Inferior parietal cortex (tissue), 1 donor: ENCODE measurements around the gene DIP2A.

Experiments
- DNase-seq: peaks from one replicate; pipeline ENCODE4 v3.0.0-alpha.2; 2016; ENCODE audit errors: extremely low spot score

DIP2A gene

DNA sequence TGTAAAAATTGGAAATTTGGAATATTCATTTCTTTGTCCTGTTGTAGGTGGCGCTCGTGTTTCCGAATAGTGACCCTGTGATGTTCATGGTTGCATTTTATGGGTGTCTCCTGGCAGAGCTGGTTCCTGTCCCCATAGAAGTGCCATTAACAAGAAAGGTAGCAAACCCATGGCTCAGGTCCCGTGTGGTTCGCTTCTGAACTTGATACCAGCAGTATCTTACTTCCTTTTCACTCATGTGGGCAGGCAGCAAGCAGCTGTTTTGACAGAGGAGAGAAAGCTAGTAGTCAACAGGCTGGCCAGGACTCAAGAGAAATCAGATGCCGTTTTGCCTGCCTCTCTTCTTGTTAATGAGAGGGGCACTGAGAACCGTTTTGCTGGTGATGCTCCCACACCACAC, 73.4 kb downstream of the DIP2A start:
- DNase-seq: no peak

DNA sequence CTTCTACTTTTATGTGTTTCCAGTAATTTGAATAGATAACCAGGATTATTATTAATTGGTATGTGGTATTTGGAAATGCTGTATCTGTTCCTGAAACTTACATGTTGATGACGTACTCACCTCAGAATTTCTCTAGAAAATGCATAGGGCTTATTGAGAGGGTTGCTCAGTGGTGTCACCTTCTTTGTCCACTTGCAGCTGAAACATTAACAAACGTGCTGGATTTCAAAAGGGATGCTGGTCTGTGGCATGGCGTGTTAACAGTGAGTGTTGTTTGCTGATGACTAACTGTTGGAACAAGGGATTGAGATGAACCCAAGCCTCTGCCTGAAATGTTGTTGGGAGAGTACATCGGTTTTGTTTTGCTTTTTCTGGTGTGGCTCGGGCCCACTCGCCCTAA, 78.3 kb downstream of the DIP2A start:
- DNase-seq: no peak

- no peak for DNase-seq
Observed at GRCh38 chr21:46538262-46538661, 79.6 kb downstream of the DIP2A start.

DNA sequence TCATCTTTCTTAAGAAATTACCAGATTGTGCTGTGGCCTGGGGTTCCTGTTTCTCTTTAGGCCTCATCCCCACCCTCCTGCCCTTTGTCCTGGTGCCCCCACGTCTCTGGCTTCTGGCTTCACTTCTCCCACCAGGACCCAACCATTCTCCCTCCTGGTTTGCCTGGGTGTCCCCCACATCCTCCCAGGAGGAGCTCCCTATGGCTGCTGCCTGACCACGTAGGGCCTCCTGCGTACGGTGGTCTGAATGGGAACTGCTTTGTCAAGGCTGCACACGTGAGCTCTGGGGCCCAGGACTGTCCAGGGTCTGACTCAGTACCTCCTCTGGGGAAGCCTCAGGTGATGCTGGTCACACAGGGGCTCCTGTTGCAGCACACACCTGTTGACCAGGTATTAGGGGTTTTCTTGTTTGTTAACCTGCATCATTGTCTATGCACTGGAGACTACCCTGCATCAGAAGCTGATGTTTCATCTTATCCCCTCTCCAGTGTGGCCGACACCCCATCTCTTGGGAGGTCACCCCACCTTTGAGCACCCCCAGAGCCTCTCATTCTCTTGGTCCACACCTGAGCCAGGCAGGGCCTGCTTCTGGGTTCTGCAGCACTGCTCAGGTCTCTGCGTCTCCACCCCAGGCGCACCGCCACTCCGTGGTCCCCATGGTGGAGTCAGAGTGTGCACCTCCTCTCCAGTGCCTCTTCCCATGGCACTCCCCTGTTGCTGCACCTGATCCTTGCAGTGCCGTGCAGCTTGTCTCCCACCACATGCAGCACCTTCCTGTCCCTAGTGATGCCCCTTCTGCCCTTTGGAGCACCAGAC, 80.4 kb downstream of the DIP2A start:
- no peak for DNase-seq

DNA sequence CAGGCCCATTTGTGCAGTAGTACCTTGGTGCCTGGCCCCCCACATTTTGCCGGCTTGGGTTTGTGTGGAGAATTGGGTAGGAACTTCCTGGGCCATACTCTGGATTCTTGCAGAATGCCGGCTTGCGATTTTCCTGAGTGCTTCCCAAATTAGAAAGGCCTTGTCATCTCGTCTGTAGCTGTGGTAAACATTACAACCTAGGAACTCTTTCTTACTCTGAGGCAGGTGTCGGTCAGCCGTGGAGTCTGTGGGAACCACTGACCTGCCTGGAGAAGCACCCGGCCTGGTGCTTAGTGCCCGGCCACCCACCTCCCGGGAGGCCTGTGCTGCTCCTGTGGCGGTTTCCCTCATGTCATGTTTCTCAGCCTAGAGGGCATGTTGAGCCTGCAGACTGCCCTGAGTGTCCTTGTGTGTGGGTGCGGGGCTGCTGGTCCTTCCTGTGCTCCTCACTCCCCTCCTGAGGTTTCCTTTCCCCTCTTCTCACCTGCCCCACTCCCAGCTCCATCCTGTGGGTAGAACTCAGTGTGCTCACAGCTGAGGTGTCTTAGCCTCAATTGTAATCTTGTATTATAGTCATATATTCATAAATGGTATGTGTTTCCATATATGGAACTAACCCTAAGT, 81.5 kb downstream of the DIP2A start:
- DNase-seq: no peak

GRCh38 chr21:46542588-46543124, 84.0 kb downstream of the DIP2A start:
- no peak for DNase-seq

DNA sequence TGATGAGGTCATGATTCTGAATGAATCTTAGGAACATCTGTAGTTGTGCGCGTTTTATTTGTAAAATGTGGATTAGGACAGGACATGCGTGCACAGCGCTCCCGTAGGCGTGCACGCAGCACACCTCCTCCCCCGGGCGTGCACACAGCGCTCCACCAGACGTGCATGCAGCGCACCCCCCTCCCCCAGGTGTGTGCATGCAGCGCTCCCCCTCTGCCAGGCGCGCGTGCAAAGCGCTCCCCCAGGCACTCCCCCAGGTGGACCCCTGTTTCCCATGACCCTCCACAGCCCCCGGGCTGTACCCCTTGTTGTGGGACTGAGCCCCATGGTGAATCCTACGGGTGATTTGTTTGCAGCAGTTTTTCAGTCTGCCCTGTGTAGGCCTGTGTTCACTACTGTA, 84.6 kb downstream of the DIP2A start:
- DNase-seq: no peak

GRCh38 chr21:46544003-46544402, 85.3 kb downstream of the DIP2A start:
- DNase-seq: no peak

DNA sequence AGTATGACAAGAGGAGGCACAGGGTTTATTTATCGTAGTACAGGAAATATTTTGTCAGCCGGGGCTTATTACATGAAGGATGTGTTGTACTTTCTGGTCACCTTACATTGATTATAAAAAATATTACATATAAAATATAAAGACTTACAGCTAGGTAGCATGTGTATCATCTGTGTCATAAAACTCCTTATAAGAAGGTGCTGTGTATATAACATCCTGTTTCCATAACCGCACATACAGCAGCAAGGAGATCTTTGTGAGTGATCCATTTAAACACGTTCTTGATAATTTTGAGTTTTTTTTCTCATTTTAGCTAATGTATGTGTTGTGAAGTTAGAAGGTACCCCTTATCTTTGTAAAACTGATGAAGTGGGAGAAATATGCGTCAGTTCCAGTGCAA, 86.1 kb downstream of the DIP2A start:
- DNase-seq: no peak

GRCh38 chr21:46545363-46545762, 86.7 kb downstream of the DIP2A start:
- no peak for DNase-seq

DNA sequence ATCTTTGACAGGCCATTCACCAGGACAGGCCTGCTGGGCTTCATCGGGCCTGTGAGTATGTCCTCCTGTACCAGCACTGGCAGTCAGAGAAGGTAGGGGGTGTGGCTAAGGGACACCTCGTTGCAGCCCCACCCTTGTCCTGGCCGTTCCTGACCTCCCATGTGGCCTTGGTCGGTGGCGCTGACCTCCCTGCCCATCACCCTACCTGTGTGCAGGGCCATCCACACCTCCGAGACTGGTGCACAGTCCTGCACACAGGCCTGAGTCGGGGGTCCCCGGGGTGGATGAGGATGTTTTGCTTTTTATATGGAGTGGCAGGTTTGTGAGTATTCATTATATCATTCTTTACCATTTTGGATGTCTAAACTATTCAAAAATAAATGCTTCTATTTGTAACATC, 87.2 kb downstream of the DIP2A start:
- no peak for DNase-seq

- DNase-seq: no peak
Observed at GRCh38 chr21:46546799-46547198, 88.1 kb downstream of the DIP2A start.

DNA sequence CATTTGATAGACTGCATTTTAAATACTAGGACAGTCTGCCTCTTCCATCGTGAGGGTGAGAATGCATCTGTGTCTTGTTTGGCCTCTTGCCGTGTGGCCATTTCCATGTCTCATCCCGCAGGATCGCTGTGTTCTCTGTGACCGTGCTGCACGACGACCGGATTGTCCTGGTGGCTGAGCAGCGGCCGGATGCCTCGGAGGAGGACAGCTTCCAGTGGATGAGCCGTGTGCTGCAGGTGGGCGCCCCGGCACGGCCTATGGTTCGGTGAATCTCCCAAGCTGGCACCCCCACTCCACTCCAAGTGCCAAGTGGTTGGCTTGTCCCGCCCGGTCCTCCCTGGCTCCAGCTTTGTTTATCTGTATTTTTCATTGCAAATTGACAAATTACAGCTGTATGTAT, 91.0 kb downstream of the DIP2A start:
- DNase-seq: no peak

DNA sequence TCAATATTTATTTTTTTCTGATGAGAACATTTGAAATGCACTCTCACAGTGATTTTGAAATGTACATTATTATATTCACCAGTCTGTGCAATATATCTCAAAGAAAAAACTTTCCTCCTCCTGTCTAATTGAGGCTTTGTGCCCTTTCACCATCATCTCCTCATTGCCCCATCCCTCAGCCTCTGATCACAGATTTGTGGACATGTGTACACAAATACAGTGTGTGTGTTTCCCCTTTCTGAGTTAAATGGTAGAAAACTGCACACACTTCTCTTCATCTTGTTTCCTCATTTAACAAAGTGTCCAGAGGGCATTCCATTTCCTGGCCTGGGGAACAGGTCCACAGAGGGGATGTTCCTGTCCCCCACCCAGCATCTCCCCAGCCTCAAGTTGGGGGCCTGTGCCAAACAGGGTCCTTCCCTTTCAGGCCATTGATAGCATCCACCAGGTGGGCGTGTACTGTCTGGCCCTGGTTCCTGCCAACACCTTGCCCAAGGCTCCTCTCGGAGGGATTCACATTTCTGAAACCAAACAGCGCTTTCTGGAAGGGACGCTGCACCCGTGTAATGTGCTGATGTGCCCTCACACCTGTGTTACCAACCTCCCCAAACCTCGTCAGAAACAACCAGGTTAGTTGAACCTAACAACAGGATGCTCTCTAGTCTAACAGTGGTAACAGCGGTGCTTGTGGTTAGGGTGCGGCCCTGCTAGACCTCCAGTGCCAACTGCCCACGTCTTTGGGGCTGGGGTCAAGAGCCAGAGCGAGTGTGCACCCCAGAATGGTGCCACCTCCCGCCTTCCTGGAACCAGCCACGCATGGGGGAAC, 91.6 kb downstream of the DIP2A start:
- DNase-seq: no peak

DNA sequence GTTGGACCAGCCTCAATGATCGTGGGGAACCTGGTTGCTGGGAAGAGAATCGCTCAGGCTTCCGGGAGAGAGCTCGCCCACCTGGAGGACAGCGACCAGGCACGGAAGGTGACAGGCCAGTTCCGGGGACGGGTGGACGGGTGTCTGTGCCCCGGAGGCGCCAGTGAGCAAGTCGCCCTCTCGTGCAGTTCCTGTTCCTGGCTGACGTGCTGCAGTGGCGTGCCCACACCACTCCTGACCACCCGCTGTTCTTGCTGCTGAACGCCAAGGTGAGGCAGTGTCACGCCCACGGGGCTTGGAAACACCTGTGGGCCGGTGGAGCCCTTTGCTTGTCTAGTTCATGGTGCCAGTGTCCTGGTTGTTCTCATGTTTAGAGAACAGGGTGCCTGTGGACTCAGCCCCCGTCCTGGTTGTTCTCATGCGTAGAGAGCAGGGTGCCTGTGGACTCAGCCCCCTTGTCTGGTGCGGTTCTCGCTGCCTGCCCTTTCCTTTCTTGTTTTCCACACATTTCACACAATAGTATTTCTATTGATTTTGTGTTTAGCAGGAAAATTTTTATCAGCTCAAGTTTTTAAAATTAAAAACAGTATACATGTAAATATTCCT, 93.0 kb downstream of the DIP2A start:
- no peak for DNase-seq

DNA sequence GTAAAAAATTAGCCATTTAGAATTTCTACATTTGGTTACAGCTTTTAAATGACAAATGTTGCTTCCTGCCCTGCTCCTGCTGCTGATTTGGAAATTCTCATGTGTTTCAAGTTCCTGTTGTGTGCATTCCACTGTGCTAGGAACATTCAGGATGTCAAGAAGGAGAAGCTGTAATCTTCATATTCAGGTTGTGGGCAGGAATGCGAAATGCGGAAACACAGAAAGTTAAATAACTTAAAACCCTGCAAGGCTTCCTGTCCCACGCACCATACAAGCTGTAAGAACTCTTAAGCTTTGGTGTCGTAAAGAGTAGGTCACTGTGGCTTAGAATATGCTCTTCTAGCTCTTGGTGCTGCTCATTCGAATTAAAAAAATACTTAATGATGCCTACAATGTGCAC, 93.6 kb downstream of the DIP2A start:
- DNase-seq: no peak

DNA sequence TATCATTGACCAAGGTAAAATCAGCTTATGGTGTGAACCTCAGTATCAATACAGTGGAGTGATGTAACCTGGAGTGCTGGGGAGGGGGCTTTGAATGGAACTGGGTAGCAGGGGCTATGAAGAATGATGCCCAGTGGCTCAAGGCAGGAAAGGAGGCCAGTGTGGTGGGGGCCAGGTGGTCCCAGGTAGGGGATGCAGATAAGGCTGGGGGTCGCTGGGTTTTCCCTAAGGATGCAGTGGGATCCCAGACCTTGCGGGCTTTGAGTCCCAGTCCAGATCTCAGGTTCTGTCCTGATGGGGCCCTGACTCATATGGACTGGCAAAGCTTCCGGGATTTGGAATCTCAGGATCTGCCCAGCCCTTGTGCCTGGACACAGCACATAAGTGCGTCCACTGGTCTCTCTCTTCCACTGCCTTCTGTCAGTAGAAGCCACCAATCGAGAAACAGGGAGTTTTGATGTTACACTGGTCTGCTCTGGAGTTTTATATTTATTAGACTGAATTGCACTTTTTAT, 94.2 kb downstream of the DIP2A start:
- no peak for DNase-seq

DNA sequence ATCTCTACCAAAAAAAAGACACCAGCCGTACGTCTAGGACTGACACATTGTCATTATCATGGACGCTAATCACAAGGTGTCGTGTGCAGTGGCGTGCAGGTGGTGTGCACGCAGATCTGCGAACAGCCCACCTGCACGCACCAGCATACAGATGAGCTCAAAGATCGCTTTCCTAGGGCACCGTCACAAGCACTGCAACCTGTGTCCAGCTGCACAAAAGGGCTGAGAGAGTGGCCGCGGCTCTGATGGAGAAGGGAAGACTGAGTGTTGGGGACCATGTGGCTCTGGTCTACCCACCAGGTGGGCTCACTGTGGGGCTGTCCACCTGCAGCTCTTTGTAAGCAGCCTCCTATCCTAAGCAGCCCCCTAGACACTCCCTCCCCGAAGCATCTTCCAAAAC, 95.3 kb downstream of the DIP2A start:
- DNase-seq: no peak

- no peak for DNase-seq
Observed at GRCh38 chr21:46554431-46555224, 95.9 kb downstream of the DIP2A start.

DNA sequence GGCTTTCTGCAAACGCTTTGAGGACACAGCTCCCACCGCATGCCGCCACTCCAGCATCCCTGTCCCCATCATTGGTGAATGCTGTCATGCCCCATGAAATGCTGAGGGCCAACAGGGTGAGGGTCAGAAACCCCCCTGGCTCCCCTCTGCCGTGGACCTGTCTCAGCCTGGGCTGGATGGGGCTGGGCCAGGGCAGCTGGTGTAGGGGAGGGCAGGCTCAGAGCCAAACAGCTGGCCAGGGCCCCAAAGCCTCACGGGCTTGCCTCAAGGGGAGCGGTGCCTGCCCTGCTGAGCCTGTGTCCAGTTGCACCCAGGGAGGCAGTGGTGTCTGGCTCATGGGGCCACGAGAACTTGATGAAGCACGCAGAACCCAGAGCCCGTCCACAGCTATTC, 96.5 kb downstream of the DIP2A start:
- DNase-seq: no peak

DNA sequence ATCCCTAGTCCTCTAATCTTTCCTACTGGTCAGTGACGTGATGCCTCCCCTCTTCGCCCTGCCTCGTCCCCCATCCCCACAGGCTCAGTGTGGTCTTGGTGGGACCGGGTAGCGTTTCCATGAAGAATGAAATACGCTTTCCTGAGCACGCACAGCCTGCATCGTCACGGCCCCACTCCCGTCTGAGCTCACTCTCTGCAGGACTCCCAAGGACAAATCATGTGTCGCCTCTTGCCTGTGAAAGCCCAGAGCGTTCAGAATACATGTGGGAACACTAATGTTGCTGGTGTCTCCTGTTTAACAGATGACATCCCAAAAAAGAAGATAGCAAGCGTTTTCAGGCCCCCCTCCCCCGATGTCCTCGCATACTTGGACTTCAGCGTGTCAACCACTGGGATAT, 97.0 kb downstream of the DIP2A start:
- DNase-seq: no peak
